Right cardiac atrium (tissue), 5 donors: Measurements from ENCODE around the gene NAB1. TPM values are rescaled to one million over a fixed set of nuclear protein-coding genes. Genes with fewer than 3 reads are reported as not detected.
"Not testable (repeated sequence)": the region's sequence is repeated elsewhere in the genome, so short reads cannot be mapped to it uniquely, and the experiment has no call there.

Experiments
- ATAC-seq, 2 donors: fragments of 200-7000 bp; cut with Tn5 transposase; one replicate each; pipeline versions ENCODE4 v1.8.0 to v1.9.1; 2020; ENCODE audit warnings: moderate library complexity in 2 of 2, mild to moderate bottlenecking in 1 of 2
- DNase-seq, 3 donors: peaks; one replicate each; pipeline ENCODE4 v3.0.0-alpha.2; 2020
- H3K27ac ChIP-seq: one replicate; pipeline ENCODE4 v1.5.1; 2013; ENCODE audit warnings: mild to moderate bottlenecking, low read length, control low read depth, moderate library complexity
- H3K27me3 ChIP-seq: one replicate; pipeline ENCODE4 v1.6.1; 2013; ENCODE audit not compliant: control insufficient read depth, insufficient read depth
- H3K4me1 ChIP-seq: one replicate; pipeline ENCODE4 v1.6.1; 2013; ENCODE audit warnings: low read length; ENCODE audit not compliant: control insufficient read depth, insufficient read depth
- H3K4me3 ChIP-seq: one replicate; pipeline ENCODE4 v1.5.1; 2013; ENCODE audit warnings: low read length, control low read depth
- H3K9me3 ChIP-seq: one replicate; pipeline ENCODE4 v1.6.1; 2013; ENCODE audit warnings: low read length; ENCODE audit not compliant: control insufficient read depth
- WGBS: extraction: QIAGEN DNeasy Blood & Tissue Kit; methylation state at CpG from one replicate; pipeline ENCODE4 v1.1.7; 2013; 5-methylcytosine and 5-hydroxymethylcytosine counted together
- intact Hi-C, 4 donors: fragments of 100-400 bp; cut with DNase I; formaldehyde crosslinking; loops; one replicate each; pipeline versions ENCODE4 v1.11.0 to v1.14.0; 2022 to 2023
- long read RNA-seq, 4 donors: library from polyadenylated mRNA; unstranded; transcript quantifications; one replicate each; pipeline ENCODE4 v2.0.0, GENCODE V29; 2020 to 2021
- polyA plus RNA-seq: library from polyadenylated mRNA; stranded (reverse); fragments of 200-250 nt; gene quantifications from one replicate; pipeline ENCODE4 v1.2.3, GENCODE V29; 2013
- total RNA-seq, 4 donors: library from RNA; stranded (reverse); fragmentation: NEBNext Ultra II Directional; extraction: Animal tissue kit (Norgen Biotek cat#: 25700); gene quantifications; one replicate each; pipeline ENCODE4 v1.2.1, GENCODE V29; 2021
- donor health status: healthy with polysubstance abuse.
- donor health status: DM: no; HTN: yes; CAD: no.
- donor health status: DM: no; HTN: no; CAD: no.
- donor health status: DM: no; HTN: yes; CAD: no; lungs with severe emphysema.
- donor health status: DM: yes; HTN: yes; CAD: no.

NAB1 gene
- total RNA-seq (10 to 100 TPM; 58.8 to 65.5 (median 60.7) TPM), polyA plus RNA-seq (17.6 TPM)
- long read RNA-seq, donor 1, transcript NAB1-202 (8 exons, 2,360 nt) = major isoform, 15 of 39 reads
- long read RNA-seq, donor 1, partial matches to known transcripts = 12 of 39 reads
- long read RNA-seq, donor 1, other reads (novel, unspliced or antisense) = 11 of 39 reads
- long read RNA-seq, donor 2, transcript NAB1-202 (8 exons, 2,360 nt) = major isoform, 5 of 9 reads
- long read RNA-seq, donor 2, partial matches to known transcripts = 2 of 9 reads
- long read RNA-seq, donor 2, other reads (novel, unspliced or antisense) = 2 of 9 reads
- long read RNA-seq, donor 3, transcript NAB1-202 (8 exons, 2,360 nt) = major isoform, 11 of 49 reads
- long read RNA-seq, donor 3, partial matches to known transcripts = 15 of 49 reads
- long read RNA-seq, donor 3, other reads (novel, unspliced or antisense) = 22 of 49 reads
- long read RNA-seq, donor 4, transcript NAB1-202 (8 exons, 2,360 nt) = major isoform, 9 of 16 reads
- long read RNA-seq, donor 4, partial matches to known transcripts = 1 of 16 reads
- long read RNA-seq, donor 4, other reads (novel, unspliced or antisense) = 6 of 16 reads

DNA sequence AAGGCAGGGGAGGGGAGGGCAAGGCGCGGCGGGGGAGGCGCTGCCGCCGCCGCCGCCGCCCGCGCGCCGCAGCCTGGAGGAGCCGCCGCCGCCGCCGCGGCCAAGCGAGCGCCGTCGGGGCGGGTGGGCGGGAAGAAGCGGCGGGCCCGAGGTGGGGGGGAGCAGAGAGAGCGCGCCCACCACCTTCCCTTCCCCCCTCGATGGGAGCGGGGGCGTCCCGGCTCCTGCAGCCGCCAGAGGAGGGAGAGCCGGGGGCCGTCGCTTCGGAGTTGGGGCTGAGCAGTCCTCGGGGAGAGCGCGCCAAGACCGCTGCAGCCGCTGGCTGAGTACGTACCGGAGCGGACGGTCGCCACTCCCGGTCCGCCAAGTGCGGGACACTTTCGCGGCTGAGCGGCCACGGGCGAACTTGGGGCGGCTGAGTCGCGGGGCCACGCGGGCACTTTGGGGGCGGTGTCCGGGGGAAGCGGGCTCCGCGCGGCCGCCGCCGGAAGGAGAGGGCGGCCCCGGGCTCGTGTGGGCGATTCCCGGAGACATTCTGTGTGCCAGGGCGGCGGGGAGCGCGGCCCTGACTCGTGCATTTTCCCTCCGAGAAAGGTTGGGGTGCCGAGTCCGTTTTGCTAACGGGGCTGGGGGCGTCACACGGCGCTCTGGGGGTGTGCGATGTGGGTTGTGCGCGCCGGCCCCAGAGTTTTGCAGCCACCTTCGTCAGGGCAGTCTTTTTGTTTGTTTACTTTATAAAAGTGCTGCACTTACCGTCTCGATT is at the start of gene NAB1:
Gene NAB1 (plus strand): TSS at position 49 of the 763 bp plus-strand sequence. CDS start 10,094 bp downstream, outside the sequence.
- under 1% methylated on average over 94 of the region's 95 CpGs for WGBS
- DNase-seq = peak; percentile 71 to 89 (median 88)
- no peaks in the 10 kb centered on the region for H3K27me3 ChIP-seq
- H3K27ac ChIP-seq = peak within 1 kb of the TSS; percentile 93
- H3K4me1 ChIP-seq = peaks cover 2% of the 10 kb centered on the region
- H3K4me3 ChIP-seq = peak within 1 kb of the TSS; percentile 52
- H3K9me3 ChIP-seq = no peaks in the 10 kb centered on the region
- ATAC-seq = peak; percentile 60 to 73
- intact Hi-C loops = loop anchor here in 2 of 4 donors (5.0 to 10.0 kb wide), 2 partner anchors 112 to 114 kb away; partner anchors contain the start of gene NEMP2 (in 1 of the 2)

GRCh38 chr2:190599546-190600220 is 49.2 kb upstream of the NAB1 start:
- intact Hi-C loops = no loop called here
- WGBS = 83% methylated on average over 8 of the region's 8 CpGs
- Histone ChIP-seq H3K27ac (no peak overlapping the region), H3K4me1 (peaks cover 3% of the 10 kb centered on the region), H3K27me3 (no peaks in the 10 kb centered on the region), H3K4me3 (no peak overlapping the region), H3K9me3 (no peaks in the 10 kb centered on the region)
- DNase-seq = no peak
- peak; percentile 32 to 44 for ATAC-seq

GRCh38 chr2:190600293-190601103 is 48.4 kb upstream of the NAB1 start:
- Histone ChIP-seq H3K4me1 (peaks cover 3% of the 10 kb centered on the region), H3K4me3 (no peak overlapping the region), H3K9me3 (no peaks in the 10 kb centered on the region), H3K27me3 (no peaks in the 10 kb centered on the region), H3K27ac (no peak overlapping the region)
- DNase-seq = no peak
- intact Hi-C loops = no loop called here
- WGBS = 59% methylated on average over 5 of the region's 5 CpGs
- ATAC-seq = peak in 1 of 2 donors; percentile 51

DNA sequence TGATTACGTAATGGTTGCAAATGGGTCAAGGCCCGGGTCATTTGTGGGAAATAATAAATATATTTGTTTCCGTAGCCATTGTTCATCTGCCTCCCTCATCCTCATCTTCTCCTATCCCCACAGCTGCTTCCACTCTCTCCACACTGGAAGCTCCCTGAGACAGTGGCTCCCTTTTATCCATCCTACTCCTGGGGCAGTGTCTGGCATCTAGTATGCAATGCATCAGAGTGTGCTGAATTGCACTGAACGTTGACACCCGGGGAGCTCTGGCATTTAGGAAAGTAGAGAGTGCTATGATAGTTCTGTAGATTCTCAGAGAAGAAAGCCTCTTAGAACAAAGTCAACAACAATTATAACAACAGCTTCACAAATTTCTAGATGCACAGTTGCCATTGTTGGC is 45.5 kb upstream of the NAB1 start:
- no peak for DNase-seq
- intact Hi-C loops = no loop called here
- Histone ChIP-seq H3K4me1 (no peaks in the 10 kb centered on the region), H3K27me3 (no peaks in the 10 kb centered on the region), H3K27ac (no peak overlapping the region), H3K9me3 (no peaks in the 10 kb centered on the region), H3K4me3 (no peak overlapping the region)
- WGBS = 60% methylated on average over 5 of the region's 5 CpGs
- ATAC-seq = no peak

DNA sequence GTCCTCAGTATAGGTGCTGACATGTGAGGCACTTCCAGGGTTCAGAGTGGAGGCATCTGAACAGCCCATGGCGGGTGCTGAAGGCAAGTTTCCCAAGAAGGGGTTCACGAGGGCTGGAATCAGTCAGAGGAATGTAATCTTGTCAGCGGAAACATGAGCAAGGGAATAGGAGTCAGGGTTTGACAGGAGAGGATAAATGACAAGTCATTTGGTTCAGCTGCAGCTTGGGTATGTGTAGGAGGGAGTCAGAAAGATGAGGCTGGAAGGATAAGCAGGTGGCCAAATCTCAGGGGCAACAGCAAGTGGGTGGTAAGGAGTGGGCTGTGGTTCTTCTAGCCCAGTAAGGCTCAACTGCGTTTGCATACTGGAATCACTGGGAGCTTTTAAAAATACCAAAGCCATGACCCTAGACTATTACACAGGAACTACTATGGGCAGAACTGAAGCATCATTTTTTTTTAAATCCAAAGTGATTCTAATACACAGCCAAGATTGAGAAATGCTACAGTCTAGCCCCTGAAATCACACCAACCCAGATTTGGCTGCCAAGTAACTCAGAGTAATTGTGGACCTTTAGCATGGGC is 41.8 kb upstream of the NAB1 start:
- no peaks in the 10 kb centered on the region for H3K9me3 ChIP-seq
- no peak overlapping the region for H3K27ac ChIP-seq
- no peak overlapping the region for H3K4me3 ChIP-seq
- no peaks in the 10 kb centered on the region for H3K4me1 ChIP-seq
- intact Hi-C loops = no loop called here
- ATAC-seq (peak; percentile 73 to 77), DNase-seq (peak in 1 of 3 donors; percentile 19)
- WGBS = 33% methylated on average over 4 of the region's 4 CpGs
- no peaks in the 10 kb centered on the region for H3K27me3 ChIP-seq

DNA sequence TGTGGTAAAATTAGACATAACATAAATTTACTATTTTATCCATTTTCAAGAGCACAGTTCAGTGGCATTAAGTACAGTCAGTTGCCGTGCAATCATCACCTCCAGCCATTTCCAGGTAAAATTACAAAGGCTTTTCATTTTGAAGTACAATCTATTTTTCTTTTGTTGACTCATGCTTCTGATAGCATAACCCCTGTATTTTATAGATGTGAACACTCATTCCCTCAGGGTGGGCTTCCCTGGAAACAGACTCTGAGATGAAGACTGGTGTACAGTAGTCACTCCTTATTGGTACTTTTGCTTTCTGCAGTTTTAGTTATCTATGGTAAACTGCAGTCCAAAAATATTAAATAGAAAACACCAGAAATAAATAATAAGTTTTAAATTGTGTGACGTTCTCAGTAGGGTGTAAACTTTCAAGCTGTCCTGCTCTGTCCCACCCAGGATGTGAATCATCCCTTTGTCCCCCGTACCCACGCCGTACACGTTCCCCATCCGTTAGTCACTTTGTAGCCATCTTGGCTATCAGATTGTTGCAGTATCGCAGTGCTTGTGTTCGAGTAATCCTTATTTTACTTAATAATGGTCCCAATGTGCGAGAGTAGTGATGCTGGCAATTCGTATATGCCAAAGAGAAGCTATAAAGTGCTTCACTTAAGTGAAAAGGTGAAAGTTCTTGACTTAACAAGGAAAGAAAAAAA is 41.1 kb upstream of the NAB1 start:
- ATAC-seq (peak in 1 of 2 donors; percentile 56), DNase-seq (no peak)
- H3K27ac ChIP-seq = no peak overlapping the region
- intact Hi-C loops = no loop called here
- no peak overlapping the region for H3K4me3 ChIP-seq
- H3K4me1 ChIP-seq = no peaks in the 10 kb centered on the region
- H3K9me3 ChIP-seq = no peaks in the 10 kb centered on the region
- 61% methylated on average over 11 of the region's 11 CpGs for WGBS
- H3K27me3 ChIP-seq = no peaks in the 10 kb centered on the region

DNA sequence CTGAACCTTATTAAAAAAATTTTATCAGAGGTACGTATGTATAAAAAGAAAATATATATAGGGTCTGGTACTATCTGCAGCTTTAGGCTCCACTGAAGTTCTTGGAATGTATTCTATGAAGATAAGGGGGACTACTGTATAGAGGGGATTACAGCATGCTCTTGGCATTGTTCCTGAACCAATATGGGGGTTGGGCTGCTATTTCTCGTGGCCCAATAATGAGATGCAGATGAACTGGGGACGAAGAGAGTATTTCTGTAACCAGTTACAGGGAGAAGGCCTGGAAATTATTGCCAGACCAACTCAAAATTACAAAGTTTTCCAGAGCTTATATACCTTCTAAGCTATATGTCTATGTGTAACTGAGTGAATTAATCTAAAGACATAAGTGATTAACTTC is 40.0 kb upstream of the NAB1 start:
- H3K4me1 ChIP-seq, H3K27ac ChIP-seq, intact Hi-C loops, ATAC-seq, H3K27me3 ChIP-seq, H3K4me3 ChIP-seq, DNase-seq, H3K9me3 ChIP-seq: not testable (repeated sequence)
- WGBS = 74% methylated on average over 3 of the region's 3 CpGs

GRCh38 chr2:190609397-190609796 is 39.5 kb upstream of the NAB1 start:
- H3K9me3 ChIP-seq, H3K27ac ChIP-seq, DNase-seq, ATAC-seq, H3K27me3 ChIP-seq, intact Hi-C loops, H3K4me1 ChIP-seq, H3K4me3 ChIP-seq: not testable (repeated sequence)
- 92% methylated on average over 1 of the region's 1 CpG for WGBS

DNA sequence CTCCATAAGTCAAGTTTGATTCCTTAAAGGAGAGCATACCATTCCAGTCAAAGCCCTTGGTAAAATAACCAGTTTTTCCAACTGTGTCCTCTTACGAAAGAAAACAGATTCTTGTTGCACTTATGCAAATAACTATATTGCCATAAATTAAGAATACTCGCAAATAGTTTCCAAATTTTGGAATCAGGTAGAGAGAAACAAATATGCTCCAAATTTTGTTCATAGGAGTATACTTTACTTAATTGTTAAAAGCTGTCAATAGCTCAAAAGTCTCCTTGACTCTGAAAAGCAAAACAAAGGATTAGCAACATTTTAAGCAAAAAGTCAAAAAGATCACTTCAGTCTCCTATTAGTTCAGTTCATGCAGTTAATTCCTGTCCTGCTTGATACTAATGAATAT is 38.4 kb upstream of the NAB1 start:
- H3K4me1 ChIP-seq, H3K4me3 ChIP-seq, H3K27ac ChIP-seq, H3K27me3 ChIP-seq, intact Hi-C loops, H3K9me3 ChIP-seq, DNase-seq, ATAC-seq: not testable (repeated sequence)
- 97% methylated on average over 2 of the region's 2 CpGs for WGBS
